NCI-H2196 (cell line): ENCODE measurements around the gene AADAT.
A peak's percentile ranks its signal among the peaks of the same experiment; 100 is the strongest.
"Not testable (repeated sequence)": the region's sequence is repeated elsewhere in the genome, so short reads cannot be mapped to it uniquely, and the experiment has no call there.

Source experiments
- DNase-seq: peaks from one replicate; lab custom pipeline; 2025; ENCODE audit not compliant: unreplicated experiment; lab: John Stamatoyannopoulos, UW

The AADAT gene

GRCh38 chr4:170090352-170091052 lies 746 bp upstream of the AADAT start:
- DNase-seq: peak; percentile 18

- DNase-seq: peak; percentile 11
Observed at GRCh38 chr4:170089274-170089667, 485 bp downstream of the AADAT start.

GRCh38 chr4:170088716-170089115 lies 1.0 kb downstream of the AADAT start:
- no peak for DNase-seq

GRCh38 chr4:170087163-170087700 lies 2.5 kb downstream of the AADAT start:
- no peak for DNase-seq

- DNase-seq: no peak
Observed at GRCh38 chr4:170083541-170083940, 6.2 kb downstream of the AADAT start.

- DNase-seq: no peak
Observed at GRCh38 chr4:170080496-170080895, 9.3 kb downstream of the AADAT start.

GRCh38 chr4:170079981-170080380 lies 9.8 kb downstream of the AADAT start:
- DNase-seq: no peak

- no peak for DNase-seq
Observed at GRCh38 chr4:170071196-170071595, 18.6 kb downstream of the AADAT start.

- DNase-seq: no peak
Observed at GRCh38 chr4:170068438-170069128, 21.2 kb downstream of the AADAT start.

GRCh38 chr4:170059421-170059820 lies 30.3 kb downstream of the AADAT start:
- no peak for DNase-seq

- no peak for DNase-seq
Observed at GRCh38 chr4:170058826-170059225, 30.9 kb downstream of the AADAT start.

GRCh38 chr4:170057866-170058265 lies 31.9 kb downstream of the AADAT start:
- no peak for DNase-seq

GRCh38 chr4:170052919-170053318 lies 36.8 kb downstream of the AADAT start:
- no peak for DNase-seq

- no peak for DNase-seq
Observed at GRCh38 chr4:170051402-170051801, 38.4 kb downstream of the AADAT start.

GRCh38 chr4:170049766-170050165 lies 40.0 kb downstream of the AADAT start:
- DNase-seq: no peak

GRCh38 chr4:170047771-170048354 lies 41.9 kb downstream of the AADAT start:
- DNase-seq: peak; percentile 14

GRCh38 chr4:170046156-170046555 lies 43.6 kb downstream of the AADAT start:
- not testable (repeated sequence) for DNase-seq

GRCh38 chr4:170040031-170040680 lies 49.6 kb downstream of the AADAT start:
- DNase-seq: no peak

- no peak for DNase-seq
Observed at GRCh38 chr4:170038769-170039168, 51.0 kb downstream of the AADAT start.

- no peak for DNase-seq
Observed at GRCh38 chr4:170038232-170038631, 51.5 kb downstream of the AADAT start.

GRCh38 chr4:170037481-170037880 lies 52.3 kb downstream of the AADAT start:
- no peak for DNase-seq
